ENCODE data around the gene ADORA2B. TPM values are rescaled to one million over a fixed set of nuclear protein-coding genes. Genes with fewer than 3 reads are reported as not detected.

The ADORA2B gene
- total and polyA plus RNA-seq, 4 donors, result 0.63 to 1.2 (median 0.71) TPM; not detected in 1

Other genes with a start within 250 kb of the ADORA2B start
- 10 to 100 TPM; 13.5 to 19.9 TPM for gene ZNF286A, start 245.4 kb upstream of the ADORA2B start, total RNA-seq
- 10 to 100 TPM; 11.8 to 12.8 TPM for gene ZNF286A, start 245.4 kb upstream of the ADORA2B start, polyA plus RNA-seq
- not detected for gene TBC1D26, start 212.8 kb upstream of the ADORA2B start, total RNA-seq
- under 1 TPM in 1 of 2 donors, not detected in 1; 0.51 TPM for gene TBC1D26, start 212.8 kb upstream of the ADORA2B start, polyA plus RNA-seq
- gene ZSWIM7, start 54.6 kb downstream of the ADORA2B start, total RNA-seq, result 10 to 100 TPM; 14.6 to 15.3 TPM
- 10 to 100 TPM; 29.6 to 38.1 TPM for gene ZSWIM7, start 54.6 kb downstream of the ADORA2B start, polyA plus RNA-seq
- 10 to 100 TPM; 25.9 to 32.4 TPM for gene TTC19, start 54.7 kb downstream of the ADORA2B start, total RNA-seq
- 10 to 100 TPM; 12.4 to 18.3 TPM for gene TTC19, start 54.7 kb downstream of the ADORA2B start, polyA plus RNA-seq

Data from aorta (tissue), 4 donors.